OCI-LY7 (cell line): ENCODE measurements around the gene ACAA2.

Source experiments
- EZH2phosphoT487 ChIP-seq: fragments of 200-600 bp; sonication (generic); IDR thresholded peaks from 2 replicates; pipeline ENCODE4 v1.6.1; 2018; ENCODE audit warnings: low read depth, borderline replicate concordance, mild to moderate bottlenecking, mixed run types, antibody characterized with exemption, low read length, moderate library complexity, mixed read lengths
- TF ChIP-seq, protein P1 (sequence below): fragments of 200-600 bp; sonication (generic); conservative IDR thresholded peaks from 2 replicates; pipeline ENCODE4 v1.5.1; 2014; ENCODE audit warnings: mild to moderate bottlenecking, antibody characterized with exemption, low read length, moderate library complexity, mixed read lengths

DNA sequence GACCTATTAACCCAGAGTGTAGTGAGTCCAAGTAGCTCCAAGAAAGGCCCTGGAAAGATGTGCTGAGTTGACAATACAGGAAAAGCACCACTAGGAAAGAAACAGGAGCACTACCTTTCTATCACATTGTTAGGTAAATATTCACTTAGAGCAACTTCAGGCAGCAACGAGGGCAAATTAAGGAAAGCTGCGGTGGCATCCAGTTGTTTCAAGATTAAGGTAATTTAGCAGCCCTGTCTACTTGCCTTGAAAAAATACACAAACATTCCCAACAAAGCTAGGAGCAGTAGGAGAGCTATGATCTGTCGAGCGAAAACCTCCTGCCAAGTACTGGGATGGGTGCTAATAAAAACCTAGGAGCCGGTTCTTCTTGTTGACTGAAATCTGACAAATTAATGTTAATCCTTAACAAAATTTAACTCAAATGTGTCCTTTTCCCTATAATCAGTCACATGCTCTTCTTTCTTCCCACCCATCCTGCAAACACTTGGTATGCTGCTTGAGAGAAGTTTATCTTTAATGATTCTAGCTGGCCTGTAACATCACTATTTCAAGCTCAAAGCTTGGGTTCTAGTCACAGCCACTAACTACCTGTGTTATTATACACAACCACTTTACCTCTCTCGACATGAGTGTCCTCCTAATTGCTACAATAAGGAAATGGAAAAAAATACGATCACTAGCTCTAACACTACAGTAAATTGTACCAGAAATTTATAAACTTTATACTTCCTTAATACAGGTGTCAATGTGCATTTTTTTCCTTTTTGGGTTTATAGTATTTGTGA lies 2.0 kb downstream of the ACAA2 start:
- TF ChIP-seq EZH2phosphoT487, result no peak
- TF ChIP-seq, protein P1, sequence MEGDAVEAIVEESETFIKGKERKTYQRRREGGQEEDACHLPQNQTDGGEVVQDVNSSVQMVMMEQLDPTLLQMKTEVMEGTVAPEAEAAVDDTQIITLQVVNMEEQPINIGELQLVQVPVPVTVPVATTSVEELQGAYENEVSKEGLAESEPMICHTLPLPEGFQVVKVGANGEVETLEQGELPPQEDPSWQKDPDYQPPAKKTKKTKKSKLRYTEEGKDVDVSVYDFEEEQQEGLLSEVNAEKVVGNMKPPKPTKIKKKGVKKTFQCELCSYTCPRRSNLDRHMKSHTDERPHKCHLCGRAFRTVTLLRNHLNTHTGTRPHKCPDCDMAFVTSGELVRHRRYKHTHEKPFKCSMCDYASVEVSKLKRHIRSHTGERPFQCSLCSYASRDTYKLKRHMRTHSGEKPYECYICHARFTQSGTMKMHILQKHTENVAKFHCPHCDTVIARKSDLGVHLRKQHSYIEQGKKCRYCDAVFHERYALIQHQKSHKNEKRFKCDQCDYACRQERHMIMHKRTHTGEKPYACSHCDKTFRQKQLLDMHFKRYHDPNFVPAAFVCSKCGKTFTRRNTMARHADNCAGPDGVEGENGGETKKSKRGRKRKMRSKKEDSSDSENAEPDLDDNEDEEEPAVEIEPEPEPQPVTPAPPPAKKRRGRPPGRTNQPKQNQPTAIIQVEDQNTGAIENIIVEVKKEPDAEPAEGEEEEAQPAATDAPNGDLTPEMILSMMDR, result no peak
